NCI-H2227 treated with DMSO at 0.1 percent for 48 hours (cell line): ENCODE data around the gene ARSG.

ENCODE experiments used
- DNase-seq: peaks from one replicate; lab custom pipeline; 2025; lab: John Stamatoyannopoulos, UW

Gene ARSG

GRCh38 chr17:68431045-68431608 lies 139.8 kb downstream of the ARSG start:
- no peak for DNase-seq

- DNase-seq: no peak
Observed at GRCh38 chr17:68431661-68432071, 140.4 kb downstream of the ARSG start.

- no peak for DNase-seq
Observed at GRCh38 chr17:68432086-68432864, 141.0 kb downstream of the ARSG start.

DNA sequence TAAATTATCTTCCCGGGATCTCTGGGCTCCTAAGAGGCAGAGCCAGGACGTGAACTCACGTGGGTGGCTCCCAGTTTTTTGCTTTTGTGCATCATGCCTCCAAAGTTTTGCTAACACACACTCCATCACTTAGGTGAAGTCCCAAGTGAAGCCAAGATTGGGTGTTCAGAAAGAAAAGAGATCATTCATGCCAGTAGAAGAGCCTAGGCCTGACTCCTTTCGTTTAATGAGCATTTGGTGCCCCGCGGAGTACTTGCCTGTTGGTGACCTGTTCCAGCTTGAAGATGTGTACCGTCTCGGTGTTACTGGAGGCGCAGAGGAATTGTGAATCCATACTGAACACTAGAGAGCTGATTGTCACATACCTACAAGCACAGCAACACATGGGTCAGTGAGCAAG lies 141.9 kb downstream of the ARSG start:
- no peak for DNase-seq

GRCh38 chr17:68433911-68434508 lies 142.7 kb downstream of the ARSG start:
- no peak for DNase-seq

GRCh38 chr17:68435361-68435760 lies 144.1 kb downstream of the ARSG start:
- DNase-seq: no peak

DNA sequence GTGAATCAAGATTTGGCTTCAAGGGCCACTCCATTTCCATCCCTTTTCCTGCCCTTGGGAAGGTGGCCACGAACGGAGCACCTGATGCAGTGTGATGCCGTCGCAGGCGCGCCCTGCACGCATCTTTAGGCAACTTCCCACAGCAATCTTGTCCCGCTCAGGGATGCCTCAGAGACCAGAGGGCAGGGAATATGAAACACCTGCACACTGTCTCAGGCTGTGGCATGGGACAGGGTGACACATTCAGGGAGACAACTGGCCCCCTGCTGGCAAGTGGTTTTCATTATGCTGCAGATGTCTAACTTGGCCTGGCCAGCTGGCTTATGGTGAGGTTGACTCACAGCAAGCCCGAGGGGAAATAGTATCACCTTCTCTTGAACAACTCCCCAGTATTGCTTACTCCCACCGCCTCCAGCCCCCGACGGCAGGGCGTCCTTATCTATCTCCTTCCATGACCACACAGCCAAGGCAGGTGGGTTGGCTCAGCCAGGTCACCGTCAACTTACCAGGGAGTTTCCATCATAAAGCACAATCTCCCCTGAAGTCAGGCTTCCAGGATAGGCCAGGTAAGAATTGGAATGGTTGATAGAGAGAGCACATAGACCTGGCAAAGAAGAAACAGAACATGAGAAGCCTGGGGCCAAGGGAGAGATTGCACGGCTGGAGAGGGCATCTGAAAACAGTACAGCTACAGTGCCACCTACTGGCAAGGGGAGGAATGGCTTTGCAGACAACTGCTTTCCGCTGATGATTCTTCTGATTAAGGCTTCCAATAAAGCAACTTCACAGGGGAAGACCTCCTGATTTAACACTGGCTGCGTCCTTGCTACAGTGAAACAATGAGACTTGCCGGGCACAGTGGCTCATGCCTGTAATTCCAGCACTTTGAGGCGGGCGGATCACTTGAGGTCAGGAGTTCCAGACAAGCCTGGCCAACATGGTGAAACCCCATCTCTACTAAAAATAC lies 144.9 kb downstream of the ARSG start:
- peak; percentile 76 for DNase-seq

DNA sequence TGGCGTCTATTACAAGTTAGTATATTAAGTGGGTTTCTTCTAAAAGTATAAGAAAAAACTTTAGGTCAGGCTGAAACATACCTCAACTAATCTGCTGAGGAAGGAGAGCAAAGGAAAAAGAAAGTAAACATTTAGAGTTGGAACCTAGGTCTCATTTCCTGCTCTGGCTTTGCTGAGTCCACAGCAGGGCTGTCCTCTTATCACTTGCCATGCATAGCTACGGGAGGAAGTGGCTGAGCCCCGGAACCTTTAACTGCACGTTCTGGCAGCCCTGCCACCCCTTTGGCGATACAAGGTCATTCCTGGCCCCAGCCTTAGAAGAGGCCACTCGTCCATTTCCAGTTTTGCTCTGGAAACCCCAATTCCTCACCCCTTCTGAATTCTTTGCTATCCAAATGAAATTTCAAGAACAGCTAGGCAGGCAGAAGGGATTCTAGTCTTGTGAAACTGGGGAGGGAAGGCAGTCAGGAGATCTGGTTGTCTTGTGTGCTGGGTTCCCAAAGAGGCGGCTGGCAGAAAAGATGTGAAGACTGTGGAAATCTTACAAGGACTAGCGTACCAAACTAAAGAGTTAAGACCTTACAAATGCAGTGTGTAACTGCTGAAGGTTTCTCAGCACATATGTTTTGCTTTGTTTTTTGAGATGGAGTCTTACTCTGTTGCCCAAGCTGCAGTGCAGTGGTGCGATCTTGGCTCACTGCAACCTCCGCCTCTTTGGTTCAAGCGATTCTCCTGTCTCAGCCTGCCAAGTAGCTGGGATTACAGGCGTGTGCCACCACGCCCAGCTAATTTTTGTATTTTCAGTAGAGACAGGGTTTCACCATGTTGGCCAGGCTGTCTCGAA lies 146.9 kb downstream of the ARSG start:
- DNase-seq: no peak

DNA sequence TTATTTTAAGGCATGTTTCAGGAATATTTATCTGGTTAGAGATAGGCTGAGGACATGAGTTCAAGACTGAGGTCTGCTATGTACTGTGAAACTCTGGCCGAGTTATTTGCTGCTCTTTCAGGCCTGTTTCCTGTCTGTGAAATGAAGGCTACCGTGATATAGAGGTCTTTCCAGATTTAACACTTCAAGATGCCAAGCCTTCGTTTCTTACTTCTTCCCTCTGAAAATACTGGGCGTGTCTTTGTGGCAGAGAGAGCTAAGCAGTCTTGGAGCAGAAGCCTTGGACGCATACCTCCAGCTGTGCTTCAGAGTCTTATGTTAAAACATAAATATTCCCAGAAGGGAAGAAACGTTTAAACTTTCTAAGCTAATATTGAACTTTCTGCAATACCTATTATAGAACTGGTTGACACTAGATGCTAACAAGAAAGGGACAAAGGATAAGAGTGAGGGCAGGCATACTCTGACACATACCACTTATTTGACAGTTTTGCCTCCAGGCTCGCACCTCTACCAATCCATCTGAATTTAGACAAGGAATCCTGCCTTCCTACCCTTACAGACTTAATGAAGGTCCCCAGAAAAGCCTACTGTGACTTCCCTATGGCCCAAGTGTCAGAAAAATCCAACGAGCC lies 148.5 kb downstream of the ARSG start:
- DNase-seq: no peak

DNA sequence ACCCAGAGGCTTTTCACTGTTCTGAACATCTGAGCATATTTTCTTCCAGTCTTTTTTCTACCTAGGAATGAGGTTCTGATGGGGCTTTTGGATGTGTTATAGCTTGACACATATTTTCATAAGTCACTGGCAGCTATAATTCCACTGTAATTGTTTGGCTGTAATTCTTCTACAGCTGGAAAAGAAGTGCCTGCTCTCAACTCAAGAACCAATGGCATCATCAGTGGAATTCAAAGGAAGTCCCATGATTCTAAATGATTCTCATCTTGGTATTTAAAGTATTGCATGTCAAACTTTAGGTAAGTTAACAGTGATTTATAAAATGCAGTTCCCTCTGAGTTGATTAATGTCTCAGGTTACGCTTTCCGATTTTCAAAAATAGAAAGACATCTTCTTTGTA lies 149.2 kb downstream of the ARSG start:
- no peak for DNase-seq

GRCh38 chr17:68441070-68441770 lies 149.9 kb downstream of the ARSG start:
- no peak for DNase-seq

- no peak for DNase-seq
Observed at GRCh38 chr17:68443972-68444464, 152.7 kb downstream of the ARSG start.

DNA sequence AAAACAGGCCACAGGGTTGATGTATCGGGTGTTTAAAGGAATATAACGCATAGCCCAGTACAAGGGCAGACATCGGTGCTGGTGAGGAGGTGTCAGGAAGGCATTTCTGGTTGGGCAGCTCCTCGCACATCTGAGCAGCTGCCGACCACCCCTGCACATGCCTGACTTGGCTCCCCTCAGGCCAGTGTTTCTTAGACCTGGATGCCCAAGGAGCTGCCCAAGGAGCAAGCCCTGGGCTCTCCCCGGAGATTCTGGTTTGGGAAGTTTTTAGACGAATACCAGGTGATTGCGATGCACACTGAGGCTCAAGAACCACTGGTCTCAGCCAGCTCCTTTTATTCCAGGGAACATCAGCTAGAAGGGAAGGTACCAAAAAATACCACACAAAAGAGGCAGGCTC lies 154.4 kb downstream of the ARSG start:
- no peak for DNase-seq

- DNase-seq: no peak
Observed at GRCh38 chr17:68446626-68447041, 155.3 kb downstream of the ARSG start.

GRCh38 chr17:68449021-68449739 lies 157.9 kb downstream of the ARSG start:
- no peak for DNase-seq

GRCh38 chr17:68450391-68450790 lies 159.1 kb downstream of the ARSG start:
- DNase-seq: no peak

- DNase-seq: no peak
Observed at GRCh38 chr17:68450801-68451200, 159.5 kb downstream of the ARSG start.

- DNase-seq: no peak
Observed at GRCh38 chr17:68451670-68452354, 160.5 kb downstream of the ARSG start.
